ENCODE results near the gene AIG1. TPM values are rescaled to one million over a fixed set of nuclear protein-coding genes. Genes with fewer than 3 reads are reported as not detected.

Gene AIG1
- total RNA-seq, 2 experiments from 2014 or later, result 7.4 to 8.4 TPM

DNA sequence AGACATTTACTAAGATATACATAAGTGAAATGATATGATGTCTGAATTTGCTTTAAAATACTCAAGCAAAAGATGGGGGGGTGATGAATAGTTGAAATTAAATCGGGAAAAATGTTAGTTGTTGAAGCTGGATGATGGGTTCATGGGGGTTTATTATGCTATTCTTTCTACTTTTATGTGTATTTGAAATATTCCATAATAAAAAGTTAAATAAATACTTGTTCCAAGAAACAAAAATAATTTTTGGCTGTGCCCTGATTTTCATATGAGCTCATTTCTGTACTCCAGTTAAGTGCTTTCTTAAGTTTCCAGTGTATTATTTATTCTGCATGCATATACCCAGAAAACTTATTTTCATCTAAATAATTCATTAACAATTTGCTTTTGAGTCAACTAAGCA lies 138.6 kb downstream of the AIG1 start:
- H3K4me1 ChIP-seq (ENCODE audit: insufficient read depth, low read length), result no peaks in the 10 kb centered on the region
- no peak for ATAC-seq (ENCODE audit: poor library complexity)
- Mint-ChIP-seq H3K4me1 (ENCODE audit: low read depth) (no peaks in the 10 kb centered on the region), H3K9me3 (peaks cover 3% of the 10 kb centered on the region), H3K4me3 (no peak overlapping the region), H3K27ac (no peak overlapping the region), H3K27me3 (no peaks in the 10 kb centered on the region), H3K36me3 (ENCODE audit: low read depth) (peaks cover 9% of the 10 kb centered on the region)
- ChIA-PET CTCF (no interaction called here), POLR2A (interaction anchor here (0.7 kb wide), 1 partner anchor 761 kb away, joined by 3 read pairs; no protein-coding TSS in a partner anchor)
- no peak overlapping the region for H3K4me3 ChIP-seq (ENCODE audit: low read length)
- DNase-seq, result no peak
- no peaks in the 10 kb centered on the region for H3K9me3 ChIP-seq (ENCODE audit: control insufficient read depth in 1 of 2, insufficient read depth in 1 of 2, low read length in 2 of 2)
- H3K27me3 ChIP-seq (ENCODE audit: control insufficient read depth in 1 of 2, insufficient read depth in 2 of 2, low read length in 2 of 2), result no peaks in the 10 kb centered on the region
- H3K27ac ChIP-seq (ENCODE audit: low read depth in 1 of 2, low read length in 2 of 2), result no peak overlapping the region
- intact Hi-C loops (cut with DNase I, micrococcal nuclease), result no loop called here
- H3K36me3 ChIP-seq (ENCODE audit: insufficient read depth, low read length), result no peaks in the 10 kb centered on the region
- TF ChIP-seq, protein P1, sequence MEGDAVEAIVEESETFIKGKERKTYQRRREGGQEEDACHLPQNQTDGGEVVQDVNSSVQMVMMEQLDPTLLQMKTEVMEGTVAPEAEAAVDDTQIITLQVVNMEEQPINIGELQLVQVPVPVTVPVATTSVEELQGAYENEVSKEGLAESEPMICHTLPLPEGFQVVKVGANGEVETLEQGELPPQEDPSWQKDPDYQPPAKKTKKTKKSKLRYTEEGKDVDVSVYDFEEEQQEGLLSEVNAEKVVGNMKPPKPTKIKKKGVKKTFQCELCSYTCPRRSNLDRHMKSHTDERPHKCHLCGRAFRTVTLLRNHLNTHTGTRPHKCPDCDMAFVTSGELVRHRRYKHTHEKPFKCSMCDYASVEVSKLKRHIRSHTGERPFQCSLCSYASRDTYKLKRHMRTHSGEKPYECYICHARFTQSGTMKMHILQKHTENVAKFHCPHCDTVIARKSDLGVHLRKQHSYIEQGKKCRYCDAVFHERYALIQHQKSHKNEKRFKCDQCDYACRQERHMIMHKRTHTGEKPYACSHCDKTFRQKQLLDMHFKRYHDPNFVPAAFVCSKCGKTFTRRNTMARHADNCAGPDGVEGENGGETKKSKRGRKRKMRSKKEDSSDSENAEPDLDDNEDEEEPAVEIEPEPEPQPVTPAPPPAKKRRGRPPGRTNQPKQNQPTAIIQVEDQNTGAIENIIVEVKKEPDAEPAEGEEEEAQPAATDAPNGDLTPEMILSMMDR (IDR thresholded peaks at IDR 0.05), result no peak

DNA sequence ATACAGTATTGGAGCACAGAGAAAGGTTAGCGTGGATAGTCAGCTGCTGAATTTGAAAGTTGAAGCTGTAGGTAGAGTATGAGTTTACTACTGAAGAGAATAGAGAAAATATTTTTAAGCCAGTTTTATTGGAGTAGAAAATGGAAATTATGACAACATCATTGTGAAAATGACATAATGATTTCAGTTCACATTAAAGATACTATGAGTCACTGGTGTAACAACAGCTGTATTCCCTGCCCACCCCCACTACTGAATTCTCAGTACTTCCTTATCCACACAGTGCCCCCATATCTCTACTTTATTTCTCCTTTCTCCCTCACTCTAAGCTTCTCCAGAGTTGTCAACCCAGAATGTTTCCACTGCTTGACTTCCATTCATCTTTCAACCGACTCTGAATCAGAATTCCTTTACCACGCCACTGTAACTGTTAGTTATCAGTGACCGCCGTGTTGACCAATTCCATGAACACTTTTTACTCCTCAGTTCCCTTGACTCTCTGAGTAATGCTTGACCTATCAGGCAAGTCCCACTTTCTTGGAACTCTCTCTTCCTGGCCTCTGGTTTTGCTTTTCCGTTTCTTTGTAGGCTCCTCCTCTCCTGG lies 139.6 kb downstream of the AIG1 start:
- ChIA-PET POLR2A (interaction anchor here (0.6 kb wide), 1 partner anchor 10 kb away, joined by 3 read pairs; no protein-coding TSS in a partner anchor), CTCF (no interaction called here)
- Mint-ChIP-seq H3K4me1 (ENCODE audit: low read depth) (no peaks in the 10 kb centered on the region), H3K4me3 (no peak overlapping the region), H3K36me3 (ENCODE audit: low read depth) (peaks cover 9% of the 10 kb centered on the region), H3K27me3 (no peaks in the 10 kb centered on the region), H3K27ac (no peak overlapping the region), H3K9me3 (peaks cover 3% of the 10 kb centered on the region)
- no peak overlapping the region for H3K4me3 ChIP-seq (ENCODE audit: low read length)
- H3K9me3 ChIP-seq (ENCODE audit: control insufficient read depth in 1 of 2, insufficient read depth in 1 of 2, low read length in 2 of 2), result no peaks in the 10 kb centered on the region
- no peak overlapping the region for H3K27ac ChIP-seq (ENCODE audit: low read depth in 1 of 2, low read length in 2 of 2)
- H3K4me1 ChIP-seq (ENCODE audit: insufficient read depth, low read length), result no peaks in the 10 kb centered on the region
- TF ChIP-seq, protein P1 (IDR thresholded peaks at IDR 0.05), result no peak
- no peak for DNase-seq
- ATAC-seq (ENCODE audit: poor library complexity), result no peak
- no peaks in the 10 kb centered on the region for H3K36me3 ChIP-seq (ENCODE audit: insufficient read depth, low read length)
- intact Hi-C loops (cut with DNase I, micrococcal nuclease), result no loop called here
- no peaks in the 10 kb centered on the region for H3K27me3 ChIP-seq (ENCODE audit: control insufficient read depth in 1 of 2, insufficient read depth in 2 of 2, low read length in 2 of 2)

DNA sequence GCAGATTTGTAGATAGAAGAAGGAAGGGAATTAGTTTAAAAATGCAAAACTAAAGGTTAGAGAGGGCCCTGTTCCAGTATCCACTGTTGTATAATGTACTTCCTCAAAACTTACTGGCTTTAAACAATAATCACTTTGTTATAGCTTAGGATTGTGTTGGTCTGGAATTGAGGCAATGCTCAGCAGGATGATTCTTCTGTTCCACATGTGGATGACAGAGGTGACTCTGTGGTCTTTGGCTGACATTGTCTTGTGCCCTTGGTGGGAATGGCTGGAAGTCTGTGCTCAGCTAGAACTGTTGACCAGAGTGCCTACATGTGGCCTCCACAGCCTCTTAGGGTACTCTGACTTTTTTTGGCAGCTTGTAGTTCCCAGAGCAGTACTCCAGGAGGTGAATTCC lies 143.4 kb downstream of the AIG1 start:
- H3K36me3 Mint-ChIP-seq (ENCODE audit: low read depth), result peaks cover 9% of the 10 kb centered on the region
- H3K4me3 Mint-ChIP-seq, result no peak overlapping the region
- H3K4me1 ChIP-seq (ENCODE audit: insufficient read depth, low read length), result no peaks in the 10 kb centered on the region
- POLR2A ChIA-PET, result no interaction called here
- ATAC-seq (ENCODE audit: poor library complexity) (no peak), DNase-seq (no peak)
- intact Hi-C loops (cut with DNase I, micrococcal nuclease), result no loop called here
- H3K27me3 Mint-ChIP-seq, result no peaks in the 10 kb centered on the region
- no peaks in the 10 kb centered on the region for H3K36me3 ChIP-seq (ENCODE audit: insufficient read depth, low read length)
- CTCF ChIA-PET, result no interaction called here
- H3K27ac Mint-ChIP-seq, result no peak overlapping the region
- no peaks in the 10 kb centered on the region for H3K4me1 Mint-ChIP-seq (ENCODE audit: low read depth)
- H3K9me3 Mint-ChIP-seq, result peaks cover 3% of the 10 kb centered on the region
- TF ChIP-seq, protein P1 (IDR thresholded peaks at IDR 0.05), result no peak
- H3K27ac ChIP-seq (ENCODE audit: low read depth in 1 of 2, low read length in 2 of 2), result no peak overlapping the region
- no peaks in the 10 kb centered on the region for H3K9me3 ChIP-seq (ENCODE audit: control insufficient read depth in 1 of 2, insufficient read depth in 1 of 2, low read length in 2 of 2)
- no peak overlapping the region for H3K4me3 ChIP-seq (ENCODE audit: low read length)
- no peaks in the 10 kb centered on the region for H3K27me3 ChIP-seq (ENCODE audit: control insufficient read depth in 1 of 2, insufficient read depth in 2 of 2, low read length in 2 of 2)
